Measurements from ENCODE around the gene IRAG1. TPM values are rescaled to one million over a fixed set of nuclear protein-coding genes. Genes with fewer than 3 reads are reported as not detected.

Gene IRAG1
- total and polyA plus RNA-seq, 2 of the 13 experiments (the other 11 are each of a cell fraction or from before 2014, with no cell fraction given) = 0.13 to 0.20 TPM

DNA sequence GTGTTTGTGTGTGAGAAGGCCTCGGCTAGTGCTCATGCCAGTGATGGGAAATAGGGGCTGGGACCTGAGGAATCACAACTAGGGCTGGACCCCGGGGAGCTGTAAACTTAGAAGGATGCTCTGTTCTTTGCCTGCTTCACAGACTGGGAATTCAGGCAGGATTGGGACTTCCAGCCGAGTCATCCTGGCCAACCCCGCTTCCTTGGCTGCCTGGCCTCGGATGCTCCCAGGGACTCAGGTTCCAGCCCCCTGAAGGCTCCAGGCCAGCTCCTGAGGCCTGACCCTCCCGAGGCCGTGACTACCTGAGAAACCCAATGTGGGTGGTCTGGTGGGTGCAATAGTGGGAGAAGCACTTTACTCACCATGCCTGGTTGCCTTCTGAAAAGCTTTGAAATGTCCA is 44.7 kb downstream of the IRAG1 start (continued):
- TF ChIP-seq, protein P1, sequence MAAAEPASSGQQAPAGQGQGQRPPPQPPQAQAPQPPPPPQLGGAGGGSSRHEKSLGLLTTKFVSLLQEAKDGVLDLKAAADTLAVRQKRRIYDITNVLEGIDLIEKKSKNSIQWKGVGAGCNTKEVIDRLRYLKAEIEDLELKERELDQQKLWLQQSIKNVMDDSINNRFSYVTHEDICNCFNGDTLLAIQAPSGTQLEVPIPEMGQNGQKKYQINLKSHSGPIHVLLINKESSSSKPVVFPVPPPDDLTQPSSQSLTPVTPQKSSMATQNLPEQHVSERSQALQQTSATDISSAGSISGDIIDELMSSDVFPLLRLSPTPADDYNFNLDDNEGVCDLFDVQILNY (CRISPR knock-in tag; conservative IDR thresholded peaks at IDR 0.05) = no peak
- TF ChIP-seq ZNF230 (CRISPR knock-in tag; IDR thresholded peaks at IDR 0.05) = no peak
- no peak for TF ChIP-seq ZNF546 (CRISPR knock-in tag; conservative IDR thresholded peaks at IDR 0.05)
- TF ChIP-seq PPARG (CRISPR knock-in tag; conservative IDR thresholded peaks at IDR 0.05) = no peak

DNA sequence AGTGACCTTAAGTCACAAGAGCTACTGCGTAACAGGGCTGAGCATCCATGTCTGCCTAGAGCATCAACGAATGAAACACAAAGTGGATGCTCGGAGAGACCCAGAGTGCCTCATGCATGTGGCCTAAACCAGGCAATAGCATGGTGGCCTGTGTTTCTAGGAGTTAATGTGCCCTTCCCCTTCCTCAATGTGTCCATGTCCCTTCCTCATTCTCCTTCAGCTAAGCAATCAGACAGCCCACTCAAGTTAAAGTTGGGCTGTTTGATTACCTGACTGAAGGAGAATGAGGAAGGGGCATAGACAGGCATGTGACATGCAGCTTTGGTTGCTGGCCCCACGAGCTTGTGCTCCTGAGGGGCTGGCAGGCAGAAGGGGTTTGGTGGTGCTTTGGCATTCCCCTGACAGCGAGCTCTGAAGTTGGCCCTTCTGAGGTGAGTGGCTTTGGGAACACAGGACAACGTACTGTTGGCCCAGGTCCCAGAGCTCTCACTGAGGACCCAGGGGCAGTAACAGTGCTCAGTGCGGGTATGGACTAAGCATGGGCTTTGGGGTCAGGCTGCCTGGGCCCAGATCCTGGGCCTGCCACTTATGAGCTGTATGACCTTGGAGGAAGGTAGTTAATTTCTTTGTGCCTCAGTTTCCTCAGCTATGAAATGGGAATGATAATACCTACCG is 46.7 kb downstream of the IRAG1 start:
- WGBS (ENCODE audit: low lambda C conversion rate) = 51% methylated on average over 5 of the region's 8 CpGs
- no peak overlapping the region for H2AFZ ChIP-seq (ENCODE audit: low read length)
- FAIRE-seq (no peak), DNase-seq (ENCODE audit: low spot score) (no peak), ATAC-seq (no peak)
- no peaks in the 10 kb centered on the region for H3K79me2 ChIP-seq (ENCODE audit: insufficient read depth, low read length)
- H4K20me1 ChIP-seq (ENCODE audit: insufficient read depth, low read length) = no peaks in the 10 kb centered on the region
- in situ Hi-C loops (cut with HindIII; ENCODE audit: extremely low pct_ligation_motif_present, low pct_unique_long_range_greater_than_20kb) = no loop called here
- TF ChIP-seq ZNF180 (CRISPR knock-in tag; IDR thresholded peaks at IDR 0.05; ENCODE audit: borderline replicate concordance, low read depth) (no peak), AGO1 (IDR thresholded peaks at IDR 0.05; ENCODE audit: low read depth, low read length, poor library complexity, severe bottlenecking) (no peak), TEAD3 (CRISPR knock-in tag; optimal IDR thresholded peaks at IDR 0.05; ENCODE audit: borderline replicate concordance) (no peak), ZNF747 (CRISPR knock-in tag; IDR thresholded peaks at IDR 0.05; ENCODE audit: borderline replicate concordance) (no peak), ZNF7 (CRISPR knock-in tag; IDR thresholded peaks at IDR 0.05) (no peak), JARID2 (CRISPR knock-in tag; IDR thresholded peaks at IDR 0.05; ENCODE audit: insufficient replicate concordance) (no peak), SPEN (CRISPR knock-in tag; IDR thresholded peaks at IDR 0.05; ENCODE audit: low read depth) (no peak)
- TF ChIP-seq, protein P2, sequence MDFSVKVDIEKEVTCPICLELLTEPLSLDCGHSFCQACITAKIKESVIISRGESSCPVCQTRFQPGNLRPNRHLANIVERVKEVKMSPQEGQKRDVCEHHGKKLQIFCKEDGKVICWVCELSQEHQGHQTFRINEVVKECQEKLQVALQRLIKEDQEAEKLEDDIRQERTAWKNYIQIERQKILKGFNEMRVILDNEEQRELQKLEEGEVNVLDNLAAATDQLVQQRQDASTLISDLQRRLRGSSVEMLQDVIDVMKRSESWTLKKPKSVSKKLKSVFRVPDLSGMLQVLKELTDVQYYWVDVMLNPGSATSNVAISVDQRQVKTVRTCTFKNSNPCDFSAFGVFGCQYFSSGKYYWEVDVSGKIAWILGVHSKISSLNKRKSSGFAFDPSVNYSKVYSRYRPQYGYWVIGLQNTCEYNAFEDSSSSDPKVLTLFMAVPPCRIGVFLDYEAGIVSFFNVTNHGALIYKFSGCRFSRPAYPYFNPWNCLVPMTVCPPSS (IDR thresholded peaks at IDR 0.05) = no peak
- TF ChIP-seq, protein P3, sequence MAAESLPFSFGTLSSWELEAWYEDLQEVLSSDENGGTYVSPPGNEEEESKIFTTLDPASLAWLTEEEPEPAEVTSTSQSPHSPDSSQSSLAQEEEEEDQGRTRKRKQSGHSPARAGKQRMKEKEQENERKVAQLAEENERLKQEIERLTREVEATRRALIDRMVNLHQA (CRISPR knock-in tag; IDR thresholded peaks at IDR 0.05) = no peak
- ChIA-PET CTCF (ENCODE audit: low intra/inter-chr PET ratio, low total read pairs) (no interaction called here), POLR2A (no interaction called here)
- peaks cover 2 to 5% of the 10 kb centered on the region in 2 experiments; a peak in 3 of 5 replicates for H3K27me3 ChIP-seq (ENCODE audit: control insufficient read depth in 1 of 2, insufficient read depth in 2 of 2, low read length in 2 of 2)
- no peak overlapping the region for H3K9ac ChIP-seq (ENCODE audit: insufficient read depth, low read depth, low read length)
- H3K9me3 ChIP-seq (ENCODE audit: low read length) = no peaks in the 10 kb centered on the region
- H3K4me3 ChIP-seq (replicated peaks in 1 of 3; ENCODE audit: insufficient read depth in 1 of 3, low read depth in 2 of 3, low read length in 3 of 3) = no peak overlapping the region
- H3K4me1 ChIP-seq (ENCODE audit: insufficient read depth, low read length) = no peaks in the 10 kb centered on the region
- no peak overlapping the region for H3K27ac ChIP-seq (ENCODE audit: extremely low read length, insufficient read depth, low read length)
- no peak overlapping the region for H3K4me2 ChIP-seq (ENCODE audit: low read depth, low read length)
- BruUV-seq (replicated peaks) = no TSS peak
- H3K36me3 ChIP-seq (replicated peaks in 1 of 2; ENCODE audit: control insufficient read depth in 1 of 2, insufficient read depth in 2 of 2, low read length in 2 of 2) = no peaks in the 10 kb centered on the region
- intact Hi-C loops (cut with micrococcal nuclease; ENCODE audit: unreplicated experiment) = no loop called here
